H9 (cell line): ENCODE data around the gene SLAMF7. TPM values are rescaled to one million over a fixed set of nuclear protein-coding genes. Genes with fewer than 3 reads are reported as not detected.

Source experiments
- DNase-seq: peaks from one replicate; pipeline ENCODE4 v3.0.0-alpha.2; 2017
- H2AFZ ChIP-seq: one replicate; pipeline ENCODE4 v1.6.1; 2013; ENCODE audit warnings: mild to moderate bottlenecking, low read length, control low read depth, moderate library complexity
- H2AK5ac ChIP-seq: 2 replicates; pipeline ENCODE4 v1.6.1; 2013; ENCODE audit warnings: low read length, control low read depth, mixed read lengths; ENCODE audit not compliant: insufficient read length
- H2BK120ac ChIP-seq: one replicate; pipeline ENCODE4 v1.6.1; 2013; ENCODE audit warnings: low read depth, mild to moderate bottlenecking, low read length, control low read depth, inconsistent platforms; ENCODE audit not compliant: poor library complexity, severe bottlenecking
- H2BK12ac ChIP-seq: 2 replicates; pipeline ENCODE4 v1.6.1; 2013; ENCODE audit warnings: low read length, control low read depth, mixed read lengths, low read depth; ENCODE audit not compliant: insufficient read length
- H2BK15ac ChIP-seq: 2 replicates; pipeline ENCODE4 v1.6.1; 2013; ENCODE audit warnings: low read depth, low read length, control low read depth
- H2BK20ac ChIP-seq: one replicate; pipeline ENCODE4 v1.6.1; 2013; ENCODE audit warnings: low read depth, mild to moderate bottlenecking, low read length, control low read depth, inconsistent platforms; ENCODE audit not compliant: poor library complexity, severe bottlenecking
- H2BK5ac ChIP-seq: 2 replicates; pipeline ENCODE4 v1.6.1; 2013; ENCODE audit warnings: low read length, control low read depth, mixed read lengths; ENCODE audit not compliant: insufficient read length
- H3K14ac ChIP-seq: 2 replicates; pipeline ENCODE4 v1.6.1; 2013; ENCODE audit warnings: low read length, control low read depth; ENCODE audit not compliant: insufficient read depth
- H3K18ac ChIP-seq: 2 replicates; pipeline ENCODE4 v1.6.1; 2013; ENCODE audit warnings: low read depth, mild to moderate bottlenecking, mixed read lengths, low read length, control low read depth; ENCODE audit not compliant: insufficient read length
- H3K23ac ChIP-seq: 2 replicates; pipeline ENCODE4 v1.6.1; 2013; ENCODE audit warnings: low read length, control low read depth, mixed read lengths, low read depth; ENCODE audit not compliant: insufficient read length
- H3K23me2 ChIP-seq: 2 replicates; pipeline ENCODE4 v1.6.1; 2013; ENCODE audit warnings: low read depth, mild to moderate bottlenecking, mixed read lengths, low read length, control low read depth; ENCODE audit not compliant: insufficient read length, poor library complexity, severe bottlenecking
- H3K27ac ChIP-seq: 2 replicates; pipeline ENCODE4 v1.5.1; 2013; ENCODE audit warnings: low read length, control low read depth, mixed read lengths, low read depth; ENCODE audit not compliant: insufficient read length
- H3K27me3 ChIP-seq: 2 replicates; pipeline ENCODE4 v1.6.1; 2013; ENCODE audit warnings: low read length, control low read depth, inconsistent platforms; ENCODE audit not compliant: insufficient read depth
- H3K4ac ChIP-seq: 2 replicates; pipeline ENCODE4 v1.6.1; 2013; ENCODE audit warnings: low read depth, mild to moderate bottlenecking, control low read depth, inconsistent platforms, low read length, moderate library complexity
- H3K4me1 ChIP-seq: 2 replicates; pipeline ENCODE4 v1.6.1; 2013; ENCODE audit warnings: low read length, control low read depth, inconsistent platforms; ENCODE audit not compliant: insufficient read depth
- H3K4me2 ChIP-seq: 2 replicates; pipeline ENCODE4 v1.6.1; 2013; ENCODE audit warnings: low read length, control low read depth, mixed read lengths; ENCODE audit not compliant: insufficient read length, insufficient read depth
- H3K56ac ChIP-seq: 2 replicates; pipeline ENCODE4 v1.6.1; 2013; ENCODE audit warnings: low read depth, mild to moderate bottlenecking, mixed read lengths, low read length, control low read depth; ENCODE audit not compliant: insufficient read length
- H3K79me1 ChIP-seq: 2 replicates; pipeline ENCODE4 v1.6.1; 2013; ENCODE audit warnings: low read depth, mild to moderate bottlenecking, moderate library complexity, low read length, control low read depth, inconsistent platforms; ENCODE audit not compliant: insufficient read depth, poor library complexity, severe bottlenecking
- H3K79me2 ChIP-seq: 2 replicates; pipeline ENCODE4 v1.6.1; 2013; ENCODE audit warnings: low read length, control low read depth, inconsistent platforms; ENCODE audit not compliant: insufficient read depth
- H3K9ac ChIP-seq: 2 replicates; pipeline ENCODE4 v1.6.1; 2013; ENCODE audit warnings: low read length, control low read depth, mixed read lengths; ENCODE audit not compliant: insufficient read length; ENCODE audit errors: extremely low read depth
- H3K9me3 ChIP-seq: one replicate; pipeline ENCODE4 v1.6.1; 2013; ENCODE audit warnings: low read depth, low read length, inconsistent platforms; ENCODE audit not compliant: control insufficient read depth
- H3T11ph ChIP-seq: one replicate; pipeline ENCODE4 v1.6.1; 2013; ENCODE audit warnings: mild to moderate bottlenecking, low read length, control low read depth, inconsistent platforms
- H4K20me1 ChIP-seq: one replicate; pipeline ENCODE4 v1.6.1; 2013; ENCODE audit not compliant: control insufficient read depth, insufficient read length, insufficient read depth
- H4K5ac ChIP-seq: 2 replicates; pipeline ENCODE4 v1.6.1; 2013; ENCODE audit warnings: low read depth, mild to moderate bottlenecking, mixed read lengths, low read length, control low read depth; ENCODE audit not compliant: insufficient read length
- H4K8ac ChIP-seq: replicated peaks from 2 replicates; pipeline ENCODE4 v1.6.1; 2013; ENCODE audit warnings: low read length, control low read depth, mixed read lengths, low read depth; ENCODE audit not compliant: insufficient read length
- H4K91ac ChIP-seq: 2 replicates; pipeline ENCODE4 v1.6.1; 2013; ENCODE audit warnings: low read depth, mild to moderate bottlenecking, moderate library complexity, mixed read lengths, low read length, control low read depth; ENCODE audit not compliant: insufficient read length
- H3K27ac Mint-ChIP-seq, 3 experiments: 2 replicates in 2 of 3; 3 replicates in 1 of 3; pipeline ENCODE4 v1.8.0; 2020 to 2021; ENCODE audit warnings: mixed read lengths in 3 of 3, mild to moderate bottlenecking in 1 of 3, moderate library complexity in 1 of 3
- H3K27me3 Mint-ChIP-seq: 2 replicates; pipeline ENCODE4 v1.8.0; 2021; ENCODE audit warnings: low read depth, mild to moderate bottlenecking, moderate library complexity, mixed read lengths
- H3K36me3 Mint-ChIP-seq, 3 experiments: 2 replicates in 2 of 3; 3 replicates in 1 of 3; pipeline ENCODE4 v1.8.0; 2020 to 2021; ENCODE audit warnings: low read depth in 3 of 3, mixed read lengths in 3 of 3; ENCODE audit not compliant: insufficient read depth in 1 of 3
- H3K4me1 Mint-ChIP-seq, 2 experiments: 2 replicates each; pipeline ENCODE4 v1.8.0; 2020; ENCODE audit warnings: mixed read lengths in 2 of 2
- H3K4me3 Mint-ChIP-seq, 2 experiments: 2 replicates in 1 of 2; 3 replicates in 1 of 2; pipeline ENCODE4 v1.8.0; 2020 to 2021; ENCODE audit warnings: mild to moderate bottlenecking in 2 of 2, mixed read lengths in 2 of 2, moderate library complexity in 1 of 2
- H3K9me3 Mint-ChIP-seq, 2 experiments: 2 replicates in 1 of 2; 3 replicates in 1 of 2; pipeline ENCODE4 v1.8.0; 2020; ENCODE audit warnings: mild to moderate bottlenecking in 2 of 2, mixed read lengths in 2 of 2, moderate library complexity in 1 of 2
- CTCF ChIP-seq: fragments of 200-600 bp; sonication (generic); conservative IDR thresholded peaks from 3 replicates; pipeline ENCODE4 v1.8.0; 2021; ENCODE audit warnings: antibody characterized with exemption, mild to moderate bottlenecking
- WGBS: extraction: QIAGEN DNeasy Blood & Tissue Kit; methylation state at CpG from one replicate; pipeline ENCODE4 v1.1.7; 2013; ENCODE audit warnings: missing lambda C conversion rate, low lambda C conversion rate, mixed read lengths; ENCODE audit not compliant: insufficient read length; ENCODE audit errors: extremely low coverage; 5-methylcytosine and 5-hydroxymethylcytosine counted together
- total RNA-seq: library from RNA; stranded (reverse); gene quantifications from 2 replicates; pipeline ENCODE4 v1.2.1, GENCODE V29; 2021

SLAMF7 gene
- total RNA-seq, 1 experiment from 2014 or later: not detected

- Histone ChIP-seq H3K56ac (no peak overlapping the region), H3K4ac (no peak overlapping the region), H3K9me3 (no peaks in the 10 kb centered on the region), H3K23ac (no peak overlapping the region), H4K20me1 (no peaks in the 10 kb centered on the region), H2BK120ac (no peak overlapping the region), H2BK15ac (no peak overlapping the region), H4K91ac (no peak overlapping the region), H3K9ac (no peak overlapping the region), H3K27ac (no peak overlapping the region), H2BK20ac (no peak overlapping the region), H3K4me2 (no peak overlapping the region), H3K79me1 (no peaks in the 10 kb centered on the region), H2BK12ac (no peak overlapping the region), H3K4me1 (no peaks in the 10 kb centered on the region), H3K14ac (no peak overlapping the region), H3K27me3 (no peaks in the 10 kb centered on the region), H3K18ac (no peak overlapping the region), H4K8ac (no peak overlapping the region), H4K5ac (no peak overlapping the region), H2BK5ac (no peak overlapping the region), H3K79me2 (no peaks in the 10 kb centered on the region), H3T11ph (no peak overlapping the region), H2AFZ (no peak overlapping the region), H2AK5ac (no peak overlapping the region), H3K23me2 (no peaks in the 10 kb centered on the region)
- TF ChIP-seq CTCF: no peak
- Mint-ChIP-seq H3K9me3 (peaks cover 0 to 3% of the 10 kb centered on the region in 2 experiments; a peak in 1 of 5 replicates), H3K4me1 (peaks cover 7% of the 10 kb centered on the region in 2 experiments; a peak in 3 of 4 replicates), H3K36me3 (no peaks in the 10 kb centered on the region), H3K27me3 (no peaks in the 10 kb centered on the region), H3K4me3 (no peak overlapping the region), H3K27ac (no peak overlapping the region)
- DNase-seq: no peak
- no CpG with 5 or more reads among the region's 3 CpGs for WGBS
These were observed 24.9 kb downstream of the SLAMF7 start for GRCh38 chr1:160763993-160764392.
